HG03342 (cell line): ENCODE data around the gene TTBK2.
"Not testable (repeated sequence)": the region's sequence is repeated elsewhere in the genome, so short reads cannot be mapped to it uniquely, and the experiment has no call there.

ENCODE experiments used
- ATAC-seq: cut with Tn5 transposase; IDR thresholded peaks from one replicate; pipeline ENCODE4 v1.9.1; 2021; ENCODE audit warnings: mild to moderate bottlenecking, moderate library complexity; ENCODE audit not compliant: unreplicated experiment

The TTBK2 gene

DNA sequence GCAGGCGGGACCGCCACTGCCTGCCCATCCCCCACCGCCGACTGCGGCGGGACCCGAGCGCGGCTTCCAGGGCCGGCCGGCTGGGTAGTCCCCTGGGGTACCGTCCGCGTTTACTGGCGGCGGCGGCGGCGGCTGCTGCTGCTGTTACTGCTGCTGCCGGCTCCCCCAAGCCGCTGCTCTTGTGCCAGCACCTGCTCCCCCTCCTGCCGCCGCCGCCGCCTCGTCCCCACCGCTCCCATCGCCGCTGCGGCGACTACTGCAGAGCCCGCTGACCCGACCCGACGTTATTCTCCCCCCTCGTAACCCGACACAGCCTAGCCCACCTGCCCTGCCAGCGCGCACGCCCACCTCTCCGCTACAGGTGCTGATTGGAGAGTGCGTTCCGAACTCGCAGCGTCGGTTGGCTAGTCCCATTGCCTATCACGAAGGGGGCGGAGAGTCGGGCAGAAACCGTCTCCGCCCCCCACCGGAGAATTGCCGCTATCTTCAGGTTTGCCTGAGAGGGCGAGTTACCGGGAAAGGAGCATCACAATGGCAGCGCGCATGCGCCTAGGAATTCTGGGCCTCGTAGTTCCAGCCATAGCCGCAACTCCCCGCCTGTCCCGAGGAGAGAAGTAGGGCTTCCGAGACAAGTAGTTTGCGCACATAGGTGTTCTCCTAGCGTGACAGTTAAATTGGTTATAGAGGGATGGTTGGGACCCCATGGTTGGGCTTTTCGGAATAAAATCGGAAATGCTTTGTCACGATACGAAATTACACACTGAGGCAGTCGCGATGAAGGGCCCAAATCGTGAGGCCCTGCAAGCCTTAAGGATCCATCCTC lies at the start of gene TTBK2:
Gene TTBK2 (minus strand): TSS at position 260 of the 823 bp plus-strand sequence. CDS start 42,161 bp downstream, outside the sequence.
- peak; percentile 88 for ATAC-seq

DNA sequence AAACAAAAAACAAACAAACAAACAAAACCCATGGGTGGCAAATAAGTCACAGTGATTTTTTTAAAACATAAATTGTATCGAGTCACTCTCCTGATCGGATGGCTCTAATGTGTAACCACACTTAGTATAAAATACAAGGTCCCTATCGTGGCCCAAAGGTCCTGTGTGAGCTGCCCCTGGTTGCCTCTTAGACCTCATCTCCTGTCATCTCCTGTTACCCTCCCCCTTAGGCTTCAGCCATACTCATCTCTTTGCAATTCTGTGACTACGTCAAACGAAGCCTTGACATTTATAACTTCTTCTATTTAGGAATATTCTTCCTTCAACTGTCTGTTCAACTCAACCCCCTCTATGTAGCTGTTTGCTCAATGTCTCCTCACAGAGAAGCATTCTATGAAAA lies 43.9 kb upstream of the TTBK2 start:
- no peak for ATAC-seq

DNA sequence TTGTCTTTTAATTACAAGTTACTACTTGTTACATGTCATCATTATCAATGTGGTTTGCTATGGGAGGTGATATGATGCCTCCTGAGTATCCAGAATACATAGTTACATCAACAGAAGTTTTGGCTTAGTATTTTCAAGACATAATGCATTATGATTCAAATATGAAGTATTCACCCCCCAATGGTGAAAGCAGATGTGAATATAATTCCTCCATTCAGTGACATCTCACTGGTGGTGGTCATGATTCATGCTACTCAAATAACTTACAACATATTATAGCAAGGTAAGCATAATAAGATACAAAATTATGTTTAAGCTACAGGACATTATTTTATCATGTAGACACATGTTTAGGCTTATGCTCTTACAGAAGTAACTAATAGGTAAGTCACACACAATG lies 34.9 kb upstream of the TTBK2 start:
- ATAC-seq, result no peak

- no peak for ATAC-seq
These were observed 33.7 kb upstream of the TTBK2 start for GRCh38 chr15:42954291-42954690.

- ATAC-seq, result not testable (repeated sequence)
These were observed 28.3 kb upstream of the TTBK2 start for GRCh38 chr15:42948898-42949297.

- no peak for ATAC-seq
These were observed 19.9 kb upstream of the TTBK2 start for GRCh38 chr15:42940527-42940926.

DNA sequence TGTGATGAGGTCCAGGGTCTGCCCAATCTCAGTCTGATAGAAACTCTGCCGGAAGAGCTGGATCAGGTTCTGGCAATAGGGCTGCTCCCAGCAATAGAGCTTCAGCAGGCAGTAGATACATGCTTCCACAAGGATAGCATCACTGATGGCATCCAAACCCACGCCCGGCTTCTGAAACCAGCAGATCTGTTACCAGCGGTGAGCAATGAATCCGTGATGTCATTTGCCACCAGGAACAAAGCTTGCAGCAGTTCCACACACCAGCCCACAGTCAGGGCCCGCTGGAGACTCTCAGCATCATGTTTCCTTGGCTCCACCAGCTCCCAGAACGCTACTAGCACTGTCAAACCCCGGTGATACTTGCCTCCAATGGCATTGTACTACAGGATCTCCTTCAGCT lies 19.3 kb upstream of the TTBK2 start:
- no peak for ATAC-seq

DNA sequence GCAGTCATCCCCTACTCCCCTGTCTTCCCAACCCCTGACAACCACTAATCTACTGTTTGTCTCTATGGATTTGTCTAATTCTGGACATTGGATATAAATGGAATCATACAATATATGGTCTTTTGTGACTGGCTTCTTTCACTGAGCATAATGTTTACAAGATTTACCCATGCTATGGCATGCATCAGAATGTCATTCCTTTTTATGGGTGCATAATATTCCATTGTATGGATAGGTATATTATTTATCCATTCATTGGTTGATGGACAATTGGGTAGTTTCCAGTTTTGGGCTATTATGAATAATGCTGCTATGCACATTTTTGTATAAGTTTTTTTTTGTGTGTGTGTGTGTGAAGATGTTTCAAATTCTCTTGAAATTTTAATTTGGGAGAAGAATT lies 16.6 kb upstream of the TTBK2 start:
- ATAC-seq, result no peak

DNA sequence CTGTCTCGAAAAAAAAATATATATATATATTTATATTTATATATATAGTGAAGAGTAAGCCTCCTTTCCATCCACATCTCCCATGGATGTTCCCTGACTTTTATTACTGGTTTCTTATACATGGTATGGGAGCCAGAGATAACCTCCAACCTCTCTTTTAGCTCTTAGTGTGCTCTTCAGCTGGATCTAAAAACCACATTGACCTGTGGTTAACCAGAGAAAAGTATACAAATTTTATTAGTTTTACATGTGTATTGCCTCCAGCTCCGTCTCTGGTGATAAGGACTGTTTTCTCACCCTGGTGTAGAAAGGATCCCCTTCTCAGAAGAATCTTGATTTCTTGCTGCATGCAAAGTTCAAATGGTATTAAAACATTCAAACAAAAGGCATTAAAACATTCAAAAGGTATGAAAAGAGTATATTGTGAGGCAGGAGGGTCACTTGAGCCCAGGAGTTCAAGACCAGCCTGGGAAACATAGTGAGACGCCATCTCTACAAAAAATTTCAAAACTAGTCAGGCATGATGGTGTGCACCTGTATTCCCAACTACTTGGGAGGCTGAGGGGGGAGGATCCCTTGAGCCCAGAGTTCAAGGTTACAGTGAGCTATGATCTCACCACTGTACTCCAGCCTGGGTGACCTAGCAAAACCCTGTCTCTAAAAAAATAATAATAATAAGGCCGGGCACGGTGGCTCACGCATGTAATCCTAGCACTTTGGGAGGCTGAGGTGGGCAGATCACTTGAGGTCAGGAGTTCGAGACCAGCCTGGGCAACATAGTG lies 13.5 kb upstream of the TTBK2 start:
- ATAC-seq, result no peak

DNA sequence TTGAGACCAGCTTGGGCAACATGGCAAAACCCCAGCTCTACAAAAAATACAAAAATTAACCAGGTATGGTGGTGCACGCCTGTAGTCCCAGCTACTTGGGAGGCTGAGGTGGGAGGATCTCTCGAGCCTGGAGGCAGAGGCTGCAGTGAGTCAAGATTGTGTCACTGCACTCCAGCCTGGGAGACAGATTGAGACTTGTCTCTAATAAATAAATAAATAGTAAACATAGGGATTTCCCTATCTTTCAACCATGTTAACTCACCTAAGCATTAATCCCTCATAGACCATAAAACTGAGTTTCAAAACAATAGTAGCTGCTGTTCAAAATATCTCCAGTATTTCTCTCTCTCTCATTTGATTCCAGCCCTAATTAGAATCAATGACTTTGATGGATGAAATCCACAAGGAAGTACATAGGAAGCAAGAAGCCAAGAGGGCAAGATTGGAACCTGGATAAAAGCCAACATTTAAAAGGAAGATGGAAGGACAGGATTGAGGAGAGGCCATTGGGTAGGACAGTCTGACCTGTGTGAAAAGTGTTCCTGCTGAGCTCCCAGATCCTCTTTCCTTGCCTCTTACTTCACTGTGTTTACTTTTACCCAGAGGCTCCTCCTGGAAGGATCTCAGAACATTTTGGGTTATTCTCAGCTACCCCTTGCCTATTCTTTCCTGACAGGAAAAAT lies 12.4 kb upstream of the TTBK2 start:
- no peak for ATAC-seq

DNA sequence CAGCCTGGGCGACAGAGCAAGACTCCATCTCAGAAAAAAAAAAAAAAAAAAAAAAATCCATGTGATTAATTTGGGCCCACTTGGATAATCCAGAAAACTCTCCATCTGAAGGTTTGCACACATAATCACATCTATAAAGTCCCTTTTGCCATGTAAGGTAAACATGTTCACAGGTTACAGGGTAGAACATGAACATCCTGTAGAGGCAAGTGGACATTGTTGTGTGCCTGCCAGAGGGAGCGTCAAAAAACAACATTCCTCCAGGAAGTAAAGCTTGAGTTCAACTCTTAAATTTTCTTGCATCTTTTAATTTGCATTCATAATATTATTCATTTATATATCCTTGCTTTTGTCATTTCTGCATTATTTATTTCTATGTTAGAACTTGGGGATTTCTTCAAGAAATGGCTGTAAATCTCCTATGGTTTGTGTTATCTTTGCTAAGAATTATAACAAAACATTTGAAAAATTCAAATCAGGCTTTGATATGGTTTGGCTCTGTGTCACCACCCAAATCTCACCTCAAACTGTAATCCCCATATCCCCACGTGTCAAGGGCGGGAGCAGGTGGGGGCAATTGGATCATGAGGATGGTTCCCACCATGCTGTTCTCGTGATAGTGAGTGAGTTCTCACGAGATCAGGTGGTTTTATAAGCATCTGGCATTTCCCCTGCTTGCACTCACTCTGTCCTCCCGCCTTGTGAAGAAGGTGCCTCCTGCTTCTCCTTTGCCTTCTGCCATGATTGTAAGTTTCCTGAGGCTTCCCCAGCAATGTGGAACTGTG lies 11.3 kb upstream of the TTBK2 start:
- no peak for ATAC-seq

DNA sequence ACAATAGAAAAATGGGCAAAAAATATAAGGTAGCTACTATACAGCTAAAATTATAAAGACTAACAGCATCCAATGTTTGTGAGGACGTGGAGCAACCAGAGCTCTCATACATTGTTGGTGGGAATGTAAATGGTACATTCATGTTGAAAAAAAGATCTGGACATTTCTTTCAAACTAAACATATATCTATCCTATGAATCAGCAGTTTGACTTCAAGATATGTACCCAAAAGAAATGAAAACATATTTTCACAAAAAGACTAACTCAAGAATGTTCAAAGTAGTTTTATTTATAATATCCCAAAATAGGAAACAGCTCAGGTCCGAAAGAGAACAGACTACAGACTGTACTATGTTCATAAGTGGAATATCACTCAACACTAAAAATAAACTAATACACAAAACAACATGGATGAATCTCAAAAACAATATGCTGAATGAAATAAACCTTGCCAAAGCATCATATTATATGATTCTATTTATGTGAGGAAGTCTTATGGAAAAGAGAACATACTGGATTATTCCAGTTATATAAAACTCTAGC lies 8.8 kb upstream of the TTBK2 start:
- no peak for ATAC-seq

DNA sequence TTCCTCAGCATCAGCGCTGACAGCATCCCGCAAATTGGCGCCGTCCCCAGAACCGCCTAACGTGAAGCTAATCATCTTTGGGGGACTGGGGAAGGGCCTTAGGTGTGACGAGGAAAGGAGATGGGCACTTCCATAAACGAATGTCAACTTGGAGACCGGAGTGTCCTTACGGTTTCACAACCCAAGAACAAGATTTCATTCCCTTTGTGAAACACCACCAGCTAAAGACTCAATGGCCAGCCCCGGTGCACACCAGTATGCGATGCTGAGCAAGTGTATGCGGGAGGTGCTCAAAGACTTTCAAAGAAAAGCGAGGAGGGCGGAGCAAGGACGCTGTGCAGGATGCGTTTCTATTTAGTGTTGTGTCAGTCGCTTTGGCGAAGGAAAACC lies 759 bp upstream of the TTBK2 start:
- no peak for ATAC-seq

- ATAC-seq, result peak; percentile 17
These were observed 619 bp downstream of the TTBK2 start for GRCh38 chr15:42919799-42920518.

GRCh38 chr15:42919308-42919707 lies 1.3 kb downstream of the TTBK2 start:
- ATAC-seq, result no peak

- ATAC-seq, result no peak
These were observed 2.5 kb downstream of the TTBK2 start for GRCh38 chr15:42918047-42918446.

- ATAC-seq, result no peak
These were observed 4.8 kb downstream of the TTBK2 start for GRCh38 chr15:42915654-42916315.

GRCh38 chr15:42914728-42915497 lies 5.7 kb downstream of the TTBK2 start:
- ATAC-seq, result no peak
